ENCODE measurements around the gene RGS9BP.

- TF ChIP-seq CTCF (IDR thresholded peaks at IDR 0.05; ENCODE audit: low read length): no peak
- no peak for TF ChIP-seq EZH2 (optimal IDR thresholded peaks at IDR 0.05; ENCODE audit: low read depth, low read length)
Measured at GRCh38 chr19:32688311-32688710, 12.7 kb downstream of the RGS9BP start.
